Measurements from ENCODE around the gene LRRC36. TPM values are rescaled to one million over a fixed set of nuclear protein-coding genes. Genes with fewer than 3 reads are reported as not detected.
A peak's percentile ranks its signal among the peaks of the same experiment; 100 is the strongest.

Gene LRRC36
- total RNA-seq, 2 donors from 2014 or later = not detected

DNA sequence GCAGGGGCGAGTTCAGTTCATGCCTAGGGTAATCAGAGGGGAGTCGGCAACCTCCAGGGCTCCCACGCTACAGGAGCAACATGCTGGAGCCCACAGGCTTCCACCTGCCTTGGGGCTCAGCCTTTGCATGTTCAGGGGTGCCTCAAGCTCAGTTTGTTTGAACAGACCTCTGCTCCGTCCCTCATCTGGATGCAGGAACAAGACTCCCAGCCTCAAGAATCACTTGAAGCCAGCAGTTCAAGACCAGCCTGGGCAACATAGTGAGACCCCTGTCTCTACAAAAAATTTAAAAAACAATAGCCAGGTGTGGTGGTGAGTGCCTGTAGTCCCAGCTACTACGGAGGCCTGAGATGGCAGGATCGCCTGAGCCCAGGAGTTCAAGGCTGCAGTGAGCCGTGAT, 99.4 kb downstream of the LRRC36 start:
- Mint-ChIP-seq H3K27ac (no peak overlapping the region), H3K4me3 (no peak overlapping the region), H3K36me3 (ENCODE audit: low read depth) (peaks cover 6% of the 10 kb centered on the region), H3K27me3 (peaks cover 61% of the 10 kb centered on the region), H3K4me1 (peaks cover 8% of the 10 kb centered on the region)
- DNase-seq (no peak), ATAC-seq (no peak)
- H3K9me3 ChIP-seq (ENCODE audit: control insufficient read depth, low read length, poor library complexity, severe bottlenecking) = no peaks in the 10 kb centered on the region

DNA sequence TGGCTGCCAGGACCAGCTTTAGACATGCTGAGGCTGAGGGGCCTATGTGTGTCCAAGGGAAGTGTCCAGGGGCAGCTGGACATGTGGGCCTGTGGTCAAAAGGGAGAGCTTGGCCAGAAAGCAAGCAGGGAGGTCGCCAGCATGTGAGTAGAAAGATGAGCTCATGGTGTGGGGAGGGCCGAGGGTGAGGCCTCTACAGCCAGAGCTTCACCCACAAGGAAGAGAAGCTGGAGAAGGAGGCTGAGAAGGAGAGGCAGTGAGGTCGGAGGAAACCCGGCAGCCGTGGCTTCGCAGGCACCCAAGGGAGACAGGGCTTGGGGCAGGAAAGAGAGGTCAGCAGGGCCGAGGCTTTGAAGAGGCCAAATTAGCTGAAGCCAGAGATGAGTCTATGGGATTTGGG, 100.3 kb downstream of the LRRC36 start:
- Mint-ChIP-seq H3K36me3 (ENCODE audit: low read depth) (peaks cover 6% of the 10 kb centered on the region), H3K27ac (no peak overlapping the region), H3K4me3 (no peak overlapping the region), H3K27me3 (peaks cover 61% of the 10 kb centered on the region), H3K4me1 (peaks cover 8% of the 10 kb centered on the region)
- no peaks in the 10 kb centered on the region for H3K9me3 ChIP-seq (ENCODE audit: control insufficient read depth, low read length, poor library complexity, severe bottlenecking)
- no peak for ATAC-seq
- DNase-seq = no peak

DNA sequence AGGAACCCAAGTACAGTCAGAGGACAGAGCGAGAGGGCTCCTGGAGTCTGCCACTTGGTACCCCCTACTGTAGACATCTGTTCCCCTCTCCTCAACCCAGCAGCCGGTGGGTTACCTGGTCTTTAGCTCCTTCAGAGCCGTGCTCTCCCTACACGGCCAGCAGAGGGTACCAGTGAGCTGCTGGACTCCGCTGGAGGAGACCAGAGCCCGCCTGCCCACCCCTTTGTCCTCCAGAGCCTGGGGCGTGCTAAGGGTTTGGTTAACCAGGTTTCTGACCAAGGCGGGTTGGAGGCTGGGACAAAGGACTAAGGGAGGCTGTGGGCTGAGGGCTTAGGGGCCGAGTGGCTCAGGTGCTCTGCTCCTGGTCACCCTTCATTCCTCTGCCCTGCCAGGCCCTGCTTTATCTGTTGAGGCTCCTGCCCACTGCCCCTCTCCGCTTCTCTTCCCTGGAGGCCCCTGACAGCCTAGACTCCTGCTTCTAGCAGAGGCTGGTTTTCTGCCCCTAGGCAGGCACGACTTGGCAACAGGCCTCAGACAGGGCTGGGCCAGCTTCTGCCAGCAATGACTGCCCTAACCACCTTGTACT, 101.6 kb downstream of the LRRC36 start:
- H3K4me1 Mint-ChIP-seq = peaks cover 11% of the 10 kb centered on the region
- H3K4me3 Mint-ChIP-seq = no peak overlapping the region
- ATAC-seq = peak; percentile 64
- no peak overlapping the region for H3K27ac Mint-ChIP-seq
- DNase-seq = peak in 2 of 3 donors; percentile 23 to 36
- peaks cover 6% of the 10 kb centered on the region for H3K36me3 Mint-ChIP-seq (ENCODE audit: low read depth)
- H3K9me3 ChIP-seq (ENCODE audit: control insufficient read depth, low read length, poor library complexity, severe bottlenecking) = no peaks in the 10 kb centered on the region
- peaks cover 52% of the 10 kb centered on the region for H3K27me3 Mint-ChIP-seq

- H3K4me1 Mint-ChIP-seq = peaks cover 13% of the 10 kb centered on the region
- H3K4me3 Mint-ChIP-seq = peak overlapping the region; percentile 84
- peaks cover 6% of the 10 kb centered on the region for H3K36me3 Mint-ChIP-seq (ENCODE audit: low read depth)
- H3K27me3 Mint-ChIP-seq = peaks cover 43% of the 10 kb centered on the region
- H3K9me3 ChIP-seq (ENCODE audit: control insufficient read depth, low read length, poor library complexity, severe bottlenecking) = no peaks in the 10 kb centered on the region
- no peak overlapping the region for H3K27ac Mint-ChIP-seq
- no peak for DNase-seq
- no peak for ATAC-seq
Observed at GRCh38 chr16:67429053-67429798, 102.6 kb downstream of the LRRC36 start.

DNA sequence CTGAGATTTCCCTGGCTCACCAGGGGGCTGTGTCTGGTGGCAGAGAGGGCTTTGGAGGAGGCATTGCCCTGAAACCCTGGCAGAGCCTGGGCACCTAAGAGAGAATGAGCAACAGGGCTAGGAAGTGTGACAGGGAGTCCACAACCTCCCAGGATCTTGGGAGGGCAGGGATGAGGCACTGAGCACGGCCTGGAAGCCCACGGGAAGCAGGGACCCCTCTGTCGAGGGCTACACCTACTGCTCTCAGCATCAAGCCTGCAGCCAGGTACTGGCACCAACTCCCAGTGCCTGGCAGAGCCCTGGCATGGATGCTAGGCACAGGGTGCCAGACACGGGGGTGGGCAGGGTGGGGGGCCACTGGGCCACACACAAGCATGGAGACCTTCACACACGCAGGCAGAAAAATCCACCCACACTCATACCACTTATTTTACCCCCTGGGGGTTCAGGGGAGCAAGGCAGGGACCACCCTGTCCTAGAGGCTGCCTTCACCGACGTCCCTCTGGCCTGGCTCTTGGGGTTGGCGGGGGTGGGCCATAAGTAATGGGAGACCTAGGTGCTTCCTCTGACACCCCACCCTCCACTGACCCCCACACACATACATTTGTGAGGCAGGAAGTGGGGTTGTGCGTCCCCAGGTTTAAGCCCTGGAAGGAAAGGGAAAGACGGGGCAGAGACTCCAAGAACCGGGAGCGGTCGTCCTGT, 103.3 kb downstream of the LRRC36 start:
- ATAC-seq (no peak), DNase-seq (no peak)
- Mint-ChIP-seq H3K27ac (no peak overlapping the region), H3K4me3 (peak overlapping the region; percentile 88), H3K36me3 (ENCODE audit: low read depth) (peaks cover 6% of the 10 kb centered on the region), H3K4me1 (peaks cover 14% of the 10 kb centered on the region), H3K27me3 (peaks cover 39% of the 10 kb centered on the region)
- H3K9me3 ChIP-seq (ENCODE audit: control insufficient read depth, low read length, poor library complexity, severe bottlenecking) = no peaks in the 10 kb centered on the region

GRCh38 chr16:67430504-67430976, 103.9 kb downstream of the LRRC36 start:
- ATAC-seq = peak; percentile 47
- H3K27ac Mint-ChIP-seq = no peak overlapping the region
- no peak for DNase-seq
- H3K36me3 Mint-ChIP-seq (ENCODE audit: low read depth) = peaks cover 6% of the 10 kb centered on the region
- no peaks in the 10 kb centered on the region for H3K9me3 ChIP-seq (ENCODE audit: control insufficient read depth, low read length, poor library complexity, severe bottlenecking)
- H3K4me1 Mint-ChIP-seq = peaks cover 14% of the 10 kb centered on the region
- peaks cover 33% of the 10 kb centered on the region for H3K27me3 Mint-ChIP-seq
- H3K4me3 Mint-ChIP-seq = peak overlapping the region; percentile 88

GRCh38 chr16:67430977-67431774, 104.6 kb downstream of the LRRC36 start, which contains the start of gene HSD11B2:
Gene HSD11B2, plus strand, starts transcription at chr16:67431121. Its CDS starts 128 bp downstream, at chr16:67431249.
- no peak within 1 kb of the TSS for H3K27ac Mint-ChIP-seq
- peaks cover 14% of the 10 kb centered on the region for H3K4me1 Mint-ChIP-seq
- peak; percentile 51 for ATAC-seq
- DNase-seq = peak in 2 of 3 donors; percentile 25 to 28
- H3K4me3 Mint-ChIP-seq = peak within 1 kb of the TSS; percentile 88
- H3K27me3 Mint-ChIP-seq = peaks cover 32% of the 10 kb centered on the region
- H3K36me3 Mint-ChIP-seq (ENCODE audit: low read depth) = peaks cover 6% of the 10 kb centered on the region
- no peaks in the 10 kb centered on the region for H3K9me3 ChIP-seq (ENCODE audit: control insufficient read depth, low read length, poor library complexity, severe bottlenecking)

GRCh38 chr16:67431775-67432505, 105.3 kb downstream of the LRRC36 start:
- no peak overlapping the region for H3K27ac Mint-ChIP-seq
- DNase-seq = no peak
- no peaks in the 10 kb centered on the region for H3K9me3 ChIP-seq (ENCODE audit: control insufficient read depth, low read length, poor library complexity, severe bottlenecking)
- H3K36me3 Mint-ChIP-seq (ENCODE audit: low read depth) = peaks cover 3% of the 10 kb centered on the region
- no peak for ATAC-seq
- H3K4me1 Mint-ChIP-seq = peaks cover 14% of the 10 kb centered on the region
- H3K27me3 Mint-ChIP-seq = peaks cover 26% of the 10 kb centered on the region
- H3K4me3 Mint-ChIP-seq = peak overlapping the region; percentile 67

GRCh38 chr16:67432506-67432890, 105.9 kb downstream of the LRRC36 start:
- no peaks in the 10 kb centered on the region for H3K9me3 ChIP-seq (ENCODE audit: control insufficient read depth, low read length, poor library complexity, severe bottlenecking)
- Mint-ChIP-seq H3K4me1 (peaks cover 14% of the 10 kb centered on the region), H3K36me3 (ENCODE audit: low read depth) (no peaks in the 10 kb centered on the region), H3K27me3 (peaks cover 20% of the 10 kb centered on the region), H3K4me3 (peak overlapping the region; percentile 67), H3K27ac (no peak overlapping the region)
- ATAC-seq = no peak
- DNase-seq = no peak

DNA sequence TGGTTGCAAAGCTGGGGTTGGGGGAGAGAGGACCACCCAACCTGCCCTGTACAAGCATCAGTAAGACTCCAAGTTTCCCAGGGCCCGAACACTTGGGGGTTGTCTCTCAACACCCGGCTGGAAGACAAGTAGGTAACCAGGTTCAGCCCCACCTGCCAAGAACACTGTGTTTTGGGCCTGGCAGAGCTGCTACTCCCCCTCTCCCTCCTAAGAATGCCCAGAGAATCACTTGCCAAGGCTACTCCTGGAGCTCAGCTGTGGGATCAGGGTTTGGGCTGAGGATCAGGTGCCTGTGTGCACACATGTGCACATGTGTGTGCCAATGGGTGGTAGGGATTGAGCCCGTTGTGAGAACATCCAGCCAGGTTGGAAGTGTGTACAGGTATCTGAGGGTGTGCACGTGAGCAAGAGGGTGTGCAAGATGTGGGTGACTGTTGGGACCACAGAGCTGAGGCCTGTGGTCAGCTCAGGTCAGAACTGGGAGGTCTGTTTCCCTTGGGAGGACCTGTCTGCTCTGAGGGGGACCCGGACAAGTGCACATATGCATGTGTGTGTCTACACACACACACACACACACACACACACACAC, 106.6 kb downstream of the LRRC36 start:
- H3K4me1 Mint-ChIP-seq = peaks cover 11% of the 10 kb centered on the region
- DNase-seq (no peak), ATAC-seq (no peak)
- no peak overlapping the region for H3K27ac Mint-ChIP-seq
- H3K9me3 ChIP-seq (ENCODE audit: control insufficient read depth, low read length, poor library complexity, severe bottlenecking) = no peaks in the 10 kb centered on the region
- H3K27me3 Mint-ChIP-seq = peaks cover 16% of the 10 kb centered on the region
- H3K4me3 Mint-ChIP-seq = no peak overlapping the region
- H3K36me3 Mint-ChIP-seq (ENCODE audit: low read depth) = no peaks in the 10 kb centered on the region
